A549 (cell line): ENCODE data around the gene BIRC5. TPM values are rescaled to one million over a fixed set of nuclear protein-coding genes. Genes with fewer than 3 reads are reported as not detected.

Experiments
- ATAC-seq, 2 experiments: fragments of 200-7000 bp in 1 of 2; fragments of >200 bp in 1 of 2; cut with Nextera tagmentation in 1 of 2; cut with Tn5 transposase in 1 of 2; 3 replicates each; pipeline versions ENCODE4 v1.8.0 to v1.9.1; 2018 to 2020; ENCODE audit warnings: mild to moderate bottlenecking in 1 of 2, moderate library complexity in 1 of 2
- CTCF ChIA-PET: fragments of 300-600 bp; sonication (Branson Sonifier 250); formaldehyde crosslinking; extraction: SDS; loops from one replicate; lab custom pipeline; 2021; ENCODE audit warnings: antibody characterized with exemption, inconsistent platforms; lab: Yijun Ruan, JAX
- POLR2A ChIA-PET: fragments of 350-600 bp; formaldehyde crosslinking; extraction: SDS; loops from one replicate; lab custom pipeline; 2021; ENCODE audit warnings: antibody characterized with exemption, inconsistent platforms; lab: Yijun Ruan, JAX
- DNase-seq, 2 experiments: peaks; one replicate each; pipeline versions ENCODE4 v3.0.0 to v3.0.0-alpha.2; 2011 to 2016; ENCODE audit warnings: low read depth in 1 of 2, low spot score in 1 of 2
- FAIRE-seq: peaks from 2 replicates; lab custom pipeline; 2011; peaks lifted over from hg19 to GRCh38; lab: Jason Lieb, UNC
- H3K27ac ChIP-seq, 2 experiments: fragments of >200 bp; sonication (Bioruptor Twin); formaldehyde crosslinking; 3 replicates each; pipeline ENCODE4 v1.5.1; 2016 to 2017
- H3K4me1 ChIP-seq: fragments of >200 bp; sonication (Bioruptor Twin); formaldehyde crosslinking; 3 replicates; pipeline ENCODE4 v1.6.1; 2016
- H3K4me2 ChIP-seq: fragments of >200 bp; sonication (Bioruptor Twin); formaldehyde crosslinking; 3 replicates; pipeline ENCODE4 v1.6.1; 2016
- H3K4me3 ChIP-seq: fragments of >200 bp; sonication (Bioruptor Twin); formaldehyde crosslinking; 3 replicates; pipeline ENCODE4 v1.5.1; 2016
- H3K9me3 ChIP-seq: fragments of >200 bp; sonication (Bioruptor Twin); formaldehyde crosslinking; 3 replicates; pipeline ENCODE4 v1.6.1; 2016
- BHLHE40 ChIP-seq: IDR thresholded peaks from 2 replicates; pipeline ENCODE4 v1.6.1; 2012; ENCODE audit warnings: low read depth, low read length, inconsistent platforms
- CBX8 ChIP-seq: fragments of 200-600 bp; sonication (generic); IDR thresholded peaks from 2 replicates; pipeline ENCODE4 v1.6.1; 2016
- CEBPB ChIP-seq, 2 experiments: fragments of >200 bp in 1 of 2; sonication (Bioruptor Twin) in 1 of 2; formaldehyde crosslinking in 1 of 2; IDR thresholded peaks; 2 replicates each; pipeline ENCODE4 v1.6.1; 2012 to 2016
- CHD2 ChIP-seq: fragments of 150-350 bp; IDR thresholded peaks from 2 replicates; pipeline ENCODE4 v1.6.1; 2014; ENCODE audit warnings: low read length; ENCODE audit not compliant: partially characterized antibody
- CHD4 ChIP-seq: fragments of 200-600 bp; sonication (generic); IDR thresholded peaks from 2 replicates; pipeline ENCODE4 v1.6.1; 2016; ENCODE audit warnings: antibody characterized with exemption, mild to moderate bottlenecking, borderline replicate concordance
- CTCF ChIP-seq: fragments of >200 bp; sonication (Bioruptor Twin); formaldehyde crosslinking; IDR thresholded peaks from 3 replicates; pipeline ENCODE4 v1.5.1; 2016
- EHMT2 ChIP-seq: fragments of 200-600 bp; sonication (generic); IDR thresholded peaks from 2 replicates; pipeline ENCODE4 v1.6.1; 2016; ENCODE audit warnings: antibody characterized with exemption, low read depth, mild to moderate bottlenecking, moderate library complexity
- ESRRA ChIP-seq: fragments of 150-350 bp; IDR thresholded peaks from 2 replicates; pipeline ENCODE4 v1.6.1; 2014; ENCODE audit warnings: mild to moderate bottlenecking, low read length, borderline replicate concordance
- FOSB ChIP-seq: fragments of 250-450 bp; sonication (Bioruptor Pico); IDR thresholded peaks from 2 replicates; pipeline ENCODE4 v1.5.0; 2020; ENCODE audit warnings: mild to moderate bottlenecking, moderate library complexity
- FOSL2 ChIP-seq, 2 experiments: fragments of 450-650 bp in 1 of 2; fragments of >200 bp in 1 of 2; sonication (Bioruptor Twin) in 1 of 2; formaldehyde crosslinking; IDR thresholded peaks; 2 replicates each; pipeline versions ENCODE4 v1.5.0 to v1.6.1; 2016 to 2020; ENCODE audit warnings: mild to moderate bottlenecking in 1 of 2, moderate library complexity in 1 of 2
- FOXS1 ChIP-seq: fragments of 250-450 bp; sonication (Bioruptor Pico); IDR thresholded peaks from 2 replicates; pipeline ENCODE4 v1.5.0; 2020; ENCODE audit warnings: mild to moderate bottlenecking, moderate library complexity
- HES2 ChIP-seq: fragments of >200 bp; sonication (Bioruptor Twin); formaldehyde crosslinking; IDR thresholded peaks from 2 replicates; pipeline ENCODE4 v1.6.1; 2016
- HOXA7 ChIP-seq: fragments of 250-450 bp; sonication (Bioruptor Pico); IDR thresholded peaks from 2 replicates; pipeline ENCODE4 v1.5.0; 2020; ENCODE audit warnings: mild to moderate bottlenecking, moderate library complexity
- HOXB13 ChIP-seq: fragments of 250-450 bp; sonication (Bioruptor Pico); IDR thresholded peaks from 2 replicates; pipeline ENCODE4 v1.5.0; 2020; ENCODE audit warnings: low read depth, mild to moderate bottlenecking, moderate library complexity
- JUNB ChIP-seq: fragments of >200 bp; sonication (Bioruptor Twin); formaldehyde crosslinking; IDR thresholded peaks from 2 replicates; pipeline ENCODE4 v1.6.1; 2016
- KDM1A ChIP-seq: fragments of 200-600 bp; sonication (generic); IDR thresholded peaks from 2 replicates; pipeline ENCODE4 v1.6.1; 2016; ENCODE audit warnings: low read depth, mild to moderate bottlenecking
- MAX ChIP-seq: IDR thresholded peaks from 2 replicates; pipeline ENCODE4 v1.6.1; 2012
- MAZ ChIP-seq: fragments of 150-350 bp; IDR thresholded peaks from 2 replicates; pipeline ENCODE4 v1.6.1; 2014; ENCODE audit warnings: antibody characterized with exemption, low read depth, low read length, borderline replicate concordance
- MYC ChIP-seq: IDR thresholded peaks from 2 replicates; pipeline ENCODE4 v1.6.1; 2012; ENCODE audit warnings: mild to moderate bottlenecking, inconsistent platforms, low read length, improper control_type of control experiment, borderline replicate concordance
- NPAS2 ChIP-seq: fragments of 250-450 bp; sonication (Bioruptor Pico); IDR thresholded peaks from 2 replicates; pipeline ENCODE4 v1.8.0; 2022; ENCODE audit warnings: mild to moderate bottlenecking, moderate library complexity, borderline replicate concordance
- NR3C1 ChIP-seq: fragments of >200 bp; sonication (Bioruptor Twin); formaldehyde crosslinking; IDR thresholded peaks from 3 replicates; pipeline ENCODE4 v1.6.1; 2017
- POLR2A ChIP-seq: IDR thresholded peaks from 2 replicates; pipeline ENCODE4 v1.6.1; 2012; ENCODE audit warnings: mild to moderate bottlenecking, low read length
- POLR2AphosphoS2 ChIP-seq: conservative IDR thresholded peaks from 2 replicates; pipeline ENCODE4 v1.6.1; 2012; ENCODE audit warnings: low read length, improper control_type of control experiment, inconsistent platforms
- RAD21 ChIP-seq, 2 experiments: fragments of >200 bp in 1 of 2; sonication (Bioruptor Twin) in 1 of 2; formaldehyde crosslinking in 1 of 2; IDR thresholded peaks in 1 of 2; conservative IDR thresholded peaks in 1 of 2; 2 replicates in 1 of 2; 3 replicates in 1 of 2; pipeline ENCODE4 v1.6.1; 2012 to 2018; ENCODE audit warnings: inconsistent platforms in 1 of 2
- RARB ChIP-seq: fragments of 250-450 bp; sonication (Bioruptor Pico); IDR thresholded peaks from 2 replicates; pipeline ENCODE4 v1.8.0; 2021; ENCODE audit warnings: mild to moderate bottlenecking, moderate library complexity
- REST ChIP-seq: fragments of 200-600 bp; sonication (generic); IDR thresholded peaks from 2 replicates; pipeline ENCODE4 v1.6.1; 2016; ENCODE audit warnings: antibody characterized with exemption, mild to moderate bottlenecking, moderate library complexity
- RNF2 ChIP-seq: fragments of 200-600 bp; sonication (generic); IDR thresholded peaks from 2 replicates; pipeline ENCODE4 v1.6.1; 2016; ENCODE audit warnings: low read depth, mild to moderate bottlenecking, antibody characterized with exemption, moderate library complexity, borderline replicate concordance
- SMC3 ChIP-seq: fragments of >200 bp; sonication (Bioruptor Twin); formaldehyde crosslinking; IDR thresholded peaks from 3 replicates; pipeline ENCODE4 v1.6.1; 2018; ENCODE audit warnings: inconsistent platforms
- USF2 ChIP-seq: fragments of 450-650 bp; IDR thresholded peaks from 2 replicates; pipeline ENCODE4 v1.6.1; 2014; ENCODE audit warnings: antibody characterized with exemption
- ZC3H11A ChIP-seq: fragments of 450-650 bp; IDR thresholded peaks from 2 replicates; pipeline ENCODE4 v1.6.1; 2014; ENCODE audit warnings: antibody characterized with exemption, mild to moderate bottlenecking
- ZFP36 ChIP-seq: fragments of 450-650 bp; IDR thresholded peaks from 2 replicates; pipeline ENCODE4 v1.6.1; 2014; ENCODE audit warnings: borderline replicate concordance; ENCODE audit not compliant: partially characterized antibody
- ZNF302 ChIP-seq: fragments of 250-450 bp; sonication (Bioruptor Pico); IDR thresholded peaks from 2 replicates; pipeline ENCODE4 v1.9.0; 2021; ENCODE audit warnings: inconsistent platforms, mild to moderate bottlenecking, moderate library complexity
- ZSCAN20 ChIP-seq: fragments of 250-450 bp; sonication (Bioruptor Pico); IDR thresholded peaks from 2 replicates; pipeline ENCODE4 v1.8.0; 2022; ENCODE audit warnings: mild to moderate bottlenecking, moderate library complexity
- WGBS: methylation state at CpG from one replicate; pipeline ENCODE4 v1.1.6; 2017; ENCODE audit errors: missing lambda C conversion rate; 5-methylcytosine and 5-hydroxymethylcytosine counted together
- polyA minus RNA-seq: library from RNA; depleted of rRNA, polyadenylated mRNA; stranded (reverse); fragments of >200 nt; gene quantifications from 2 replicates; pipeline ENCODE4 v1.2.3, GENCODE V29; 2011; rRNA and poly(A)+ RNA removed
- polyA plus RNA-seq, 4 experiments: library from polyadenylated mRNA; depleted of rRNA in 3 of 4; stranded (reverse); fragments of >200 nt; fragmentation: RNase III in 1 of 4; extraction: RNeasy Plus Mini Kit Qiagen cat#74134 plus additional on column Dnase treatment in 1 of 4; gene quantifications; 2 replicates in 3 of 4; 3 replicates in 1 of 4; pipeline ENCODE4 v1.2.3, GENCODE V29; 2011 to 2017

The BIRC5 gene
- 45.4 and 51.9 TPM in 2 replicates for polyA plus RNA-seq (2011; rRNA removed)
- polyA plus RNA-seq (2012; cell fraction: cytosol; rRNA removed) = 90.7 and 118 TPM in 2 replicates
- 35.8 and 47.6 TPM in 2 replicates for polyA plus RNA-seq (2012; cell fraction: nucleus; rRNA removed)
- polyA plus RNA-seq (2017; fragmentation: RNase III; extraction: RNeasy Plus Mini Kit Qiagen cat#74134 plus additional on column Dnase treatment) = 93.5 to 116 TPM (median 109 TPM) in 3 replicates
- polyA minus RNA-seq = 40.3 and 63.2 TPM in 2 replicates

- DNase-seq (peak; percentile 92 to 93), ATAC-seq (peak; percentile 98 to 99), FAIRE-seq (no peak)
- H3K4me3 ChIP-seq = peak within 1 kb of the TSS; percentile 83
- peaks cover 9% of the 10 kb centered on the region for H3K4me1 ChIP-seq
- H3K9me3 ChIP-seq = no peaks in the 10 kb centered on the region
- peak within 1 kb of the TSS; percentile 86 to 93 for H3K27ac ChIP-seq
- ChIA-PET CTCF (interaction anchor here (0.7 to 17.1 kb wide), 6 partner anchors 27 to 208 kb away, joined by 3 to 150 read pairs (median 4); partner anchors contain the start of genes AFMID and TK1), POLR2A (no interaction called here)
- under 1% methylated on average over 31 of the region's 60 CpGs for WGBS
- peak within 1 kb of the TSS; percentile 80 for H3K4me2 ChIP-seq
- TF ChIP-seq EHMT2 (no peak), NPAS2 (CRISPR knock-in tag) (no peak), CBX8 (no peak), FOSB (no peak), USF2 (peak; percentile 2; the same call in 1 of the 2 replicates), BHLHE40 (no peak), FOXS1 (CRISPR knock-in tag) (no peak), HOXA7 (CRISPR knock-in tag) (no peak), MAX (peak; percentile 97), FOSL2 (IDR thresholded peaks at IDR 0.05) (no peak), FOSL2 (CRISPR knock-in tag; IDR thresholded peaks at IDR 0.05) (0 out of 2 replicates have a peak, but pooled peaks have one; percentile 25), JUNB (no peak), MAZ (no peak), HES2 (no peak), HOXB13 (no peak), CEBPB (IDR thresholded peaks at IDR 0.05) (no peak), ESRRA (no peak), CHD2 (no peak), NR3C1 (no peak), CTCF (no peak), ZFP36 (no peak), MYC (peak; percentile 79; the same call in 1 of the 2 replicates), POLR2A (peak; percentile 27; the same call in 1 of the 2 replicates), REST (no peak), RNF2 (no peak), ZSCAN20 (CRISPR knock-in tag) (no peak), ZNF302 (no peak), SMC3 (no peak), POLR2AphosphoS2 (no peak), KDM1A (no peak), RAD21 (conservative IDR thresholded peaks at IDR 0.05 in 1 of 2, IDR thresholded peaks at IDR 0.05 in 1 of 2) (no peak; a peak in 1 of 5 replicates), RARB (CRISPR knock-in tag) (no peak), CHD4 (no peak), ZC3H11A (no peak)
Measured at GRCh38 chr17:78214016-78214705, at the start of gene BIRC5. TSS of gene BIRC5 (plus strand) at chr17:78214253. CDS start at chr17:78214317, 64 bp downstream.
